Esophagus (tissue), 2 donors: ENCODE results near the gene LCE3E. TPM values are rescaled to one million over a fixed set of nuclear protein-coding genes. Genes with fewer than 3 reads are reported as not detected.
"Not testable (repeated sequence)": the region's sequence is repeated elsewhere in the genome, so short reads cannot be mapped to it uniquely, and the experiment has no call there.

Experiments used
- H3K27ac ChIP-seq, 2 donors: one replicate each; pipeline ENCODE4 v1.5.1; 2013; ENCODE audit warnings: low read depth in 2 of 2, mild to moderate bottlenecking in 2 of 2, inconsistent platforms in 1 of 2, low read length in 1 of 2, moderate library complexity in 1 of 2
- H3K27me3 ChIP-seq, 2 donors: one replicate each; pipeline ENCODE4 v1.6.1; 2013; ENCODE audit warnings: low read length in 2 of 2, control low read depth in 1 of 2, mild to moderate bottlenecking in 1 of 2; ENCODE audit not compliant: insufficient read depth in 2 of 2, control insufficient read depth in 1 of 2
- H3K36me3 ChIP-seq, 2 donors: one replicate each; pipeline ENCODE4 v1.6.1; 2013; ENCODE audit warnings: low read length in 1 of 2; ENCODE audit not compliant: control insufficient read depth in 2 of 2, insufficient read depth in 2 of 2
- H3K4me1 ChIP-seq, 2 donors: one replicate each; pipeline ENCODE4 v1.6.1; 2013; ENCODE audit warnings: low read length in 1 of 2; ENCODE audit not compliant: control insufficient read depth in 2 of 2, insufficient read depth in 2 of 2
- H3K4me3 ChIP-seq, 2 donors: one replicate each; pipeline ENCODE4 v1.5.1; 2013; ENCODE audit warnings: low read length in 2 of 2, mild to moderate bottlenecking in 2 of 2, low read depth in 1 of 2, moderate library complexity in 1 of 2
- H3K9me3 ChIP-seq, 2 donors: one replicate each; pipeline ENCODE4 v1.6.1; 2013; ENCODE audit warnings: mild to moderate bottlenecking in 2 of 2, low read depth in 1 of 2, low read length in 1 of 2, moderate library complexity in 1 of 2; ENCODE audit not compliant: control insufficient read depth in 2 of 2, insufficient read depth in 1 of 2
- WGBS, 2 donors: extraction: QIAGEN DNeasy Blood & Tissue Kit; methylation state at CpG; one replicate each; pipeline ENCODE4 v1.1.7; 2013; 5-methylcytosine and 5-hydroxymethylcytosine counted together
- polyA plus RNA-seq, 2 donors: library from polyadenylated mRNA; stranded (reverse); fragments of 200-250 nt; gene quantifications; one replicate each; pipeline ENCODE4 v1.2.3, GENCODE V29; 2013
- donor health status: healthy with polysubstance abuse.
- donor health status: Bipolar disorder and iron deficiency.

LCE3E gene, protein sequence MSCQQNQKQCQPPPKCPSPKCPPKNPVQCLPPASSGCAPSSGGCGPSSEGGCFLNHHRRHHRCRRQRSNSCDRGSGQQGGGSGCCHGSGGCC
- 100 to 1,000 TPM in 1 of 2 donors, 1 to 10 TPM in 1; 5.0 to 110 TPM for polyA plus RNA-seq

DNA sequence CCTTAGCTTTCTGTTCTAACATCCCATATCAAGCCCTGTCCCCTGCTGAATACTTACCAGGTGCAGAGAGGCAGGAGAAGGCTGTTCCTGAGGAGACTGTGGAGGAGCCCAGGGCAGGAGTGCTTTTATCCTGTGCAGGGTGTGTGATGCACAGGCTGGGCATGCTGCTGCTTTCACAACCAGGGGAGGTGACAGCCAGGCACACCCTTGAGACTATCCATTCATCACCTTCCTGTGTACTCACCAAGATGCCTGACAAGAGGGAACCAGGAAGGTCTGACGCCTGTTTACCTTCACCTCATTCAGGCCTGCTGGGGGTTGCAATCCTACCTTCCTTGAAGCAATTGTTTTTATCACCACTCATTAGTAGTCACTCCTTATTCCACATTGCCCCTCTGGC, at the start of gene LCE3E:
LCE3E (minus strand) TSS at position 100 of the 400 bp plus-strand sequence. CDS start 572 bp downstream, outside the sequence.
- H3K36me3 ChIP-seq: no peaks in the 10 kb centered on the region
- H3K4me1 ChIP-seq: no peaks in the 10 kb centered on the region
- no peak within 1 kb of the TSS for H3K4me3 ChIP-seq
- H3K9me3 ChIP-seq: no peaks in the 10 kb centered on the region
- H3K27ac ChIP-seq: no peak within 1 kb of the TSS
- WGBS, 2 donors: 40 to 44% methylated on average over 1 of the region's 1 CpG
- H3K27me3 ChIP-seq: no peaks in the 10 kb centered on the region

DNA sequence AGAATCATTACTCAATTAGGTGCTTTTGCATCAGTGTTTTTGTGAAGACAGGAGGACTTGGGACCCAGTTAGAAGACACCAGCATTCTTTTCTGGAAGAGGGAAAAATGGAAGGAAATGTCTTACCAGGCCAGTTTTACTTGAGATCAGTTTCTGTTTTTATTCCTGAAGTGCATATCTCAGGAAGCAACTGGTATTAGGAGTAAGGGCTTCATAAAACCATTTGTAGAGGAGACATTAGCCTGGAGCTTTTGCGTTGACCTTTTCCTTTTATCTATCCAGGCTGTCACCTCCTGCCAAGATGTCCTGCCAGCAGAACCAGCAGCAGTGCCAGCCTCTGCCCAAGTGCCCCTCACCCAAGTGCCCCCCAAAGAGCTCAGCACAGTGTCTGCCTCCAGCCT, 46.9 kb upstream of the LCE3E start, which contains the start of gene LCE3B:
LCE3B (plus strand) TSS at position 301 of the 400 bp plus-strand sequence; CDS start at position 301, 0 bp downstream.
- no peak within 1 kb of the TSS for H3K27ac ChIP-seq
- WGBS, 2 donors: 74 to 100% methylated on average over 1 of the region's 1 CpG
- H3K36me3 ChIP-seq: no peaks in the 10 kb centered on the region
- H3K4me1 ChIP-seq: no peaks in the 10 kb centered on the region
- no peaks in the 10 kb centered on the region for H3K27me3 ChIP-seq
- no peaks in the 10 kb centered on the region for H3K9me3 ChIP-seq
- H3K4me3 ChIP-seq: no peak within 1 kb of the TSS

DNA sequence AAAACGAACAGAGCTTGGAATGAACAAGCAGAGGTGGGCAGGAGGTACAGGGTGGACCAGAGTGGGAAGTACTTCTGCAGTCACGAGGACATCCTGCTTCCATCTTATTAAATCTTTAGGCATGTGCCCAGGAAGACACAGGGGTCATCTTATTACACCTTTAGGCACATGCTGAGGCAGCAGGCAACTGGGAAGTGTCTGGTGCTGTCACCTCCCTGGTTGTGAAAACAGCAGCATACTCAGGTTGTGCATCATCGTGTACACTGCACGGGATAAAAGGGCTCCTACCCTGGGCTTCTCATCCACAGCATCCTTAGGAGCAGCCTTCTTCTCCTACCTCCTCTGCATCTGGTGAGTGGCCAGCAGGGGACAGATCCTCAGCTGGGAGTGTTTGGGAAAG, 33.4 kb upstream of the LCE3E start, which contains the start of gene LCE3C:
LCE3C (plus strand) TSS at position 301 of the 400 bp plus-strand sequence. CDS start 498 bp downstream, outside the sequence.
- Histone ChIP-seq H3K27ac (no peak within 1 kb of the TSS), H3K9me3 (no peaks in the 10 kb centered on the region), H3K4me1 (no peaks in the 10 kb centered on the region), H3K4me3 (no peak within 1 kb of the TSS), H3K27me3 (no peaks in the 10 kb centered on the region), H3K36me3 (no peaks in the 10 kb centered on the region)
- 66 to 74% methylated on average over 4 of the region's 4 CpGs for WGBS, 2 donors

DNA sequence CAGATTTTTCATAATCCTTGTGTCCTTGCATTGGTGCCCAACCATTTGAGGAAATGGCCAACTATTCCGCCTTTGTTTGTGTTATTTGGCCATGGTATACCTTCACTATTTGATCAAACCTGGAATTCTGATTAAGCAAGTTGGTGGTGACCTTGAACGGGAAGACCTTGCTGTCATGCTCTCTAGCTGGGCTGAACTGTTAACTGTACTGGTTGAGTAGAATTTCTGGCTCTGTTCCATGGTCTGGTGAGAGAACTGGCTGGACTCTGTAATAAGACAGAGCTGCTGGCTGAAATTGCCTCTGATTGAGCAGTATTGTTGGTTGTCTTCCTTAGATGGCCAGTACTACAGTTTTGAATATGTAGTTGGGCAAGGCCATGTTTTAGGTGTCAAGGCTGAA, 30.4 kb upstream of the LCE3E start:
- Histone ChIP-seq H3K36me3 (no peaks in the 10 kb centered on the region), H3K4me1 (no peaks in the 10 kb centered on the region), H3K4me3 (no peak overlapping the region), H3K9me3 (no peaks in the 10 kb centered on the region), H3K27me3 (no peaks in the 10 kb centered on the region), H3K27ac (no peak overlapping the region)
- 48 to 88% methylated on average over 2 of the region's 2 CpGs for WGBS, 2 donors

DNA sequence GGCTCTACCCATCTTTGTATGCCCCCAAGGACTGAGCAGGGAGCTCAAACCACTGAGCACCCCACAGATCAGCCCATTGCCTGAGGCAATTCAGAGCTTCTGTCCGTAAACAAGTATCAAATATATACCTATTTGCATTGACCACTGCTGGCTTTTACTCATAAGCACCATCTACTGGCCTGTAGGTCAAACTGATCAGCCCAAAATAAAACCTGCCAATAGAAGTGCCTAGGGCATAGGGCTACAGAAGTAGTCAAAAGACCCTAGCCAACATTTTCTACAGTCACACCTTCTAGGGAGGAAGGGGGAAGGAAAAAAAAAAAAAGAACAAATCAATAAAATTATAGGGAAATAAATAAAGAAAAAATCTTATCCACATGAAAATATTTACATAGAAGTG, 19.0 kb upstream of the LCE3E start:
- Histone ChIP-seq H3K4me1 (no peaks in the 10 kb centered on the region), H3K36me3 (no peaks in the 10 kb centered on the region), H3K27ac (no peak overlapping the region), H3K9me3 (no peaks in the 10 kb centered on the region), H3K27me3 (no peaks in the 10 kb centered on the region), H3K4me3 (no peak overlapping the region)
- WGBS, 2 donors: 27 to 54% methylated on average over 1 of the region's 1 CpG

DNA sequence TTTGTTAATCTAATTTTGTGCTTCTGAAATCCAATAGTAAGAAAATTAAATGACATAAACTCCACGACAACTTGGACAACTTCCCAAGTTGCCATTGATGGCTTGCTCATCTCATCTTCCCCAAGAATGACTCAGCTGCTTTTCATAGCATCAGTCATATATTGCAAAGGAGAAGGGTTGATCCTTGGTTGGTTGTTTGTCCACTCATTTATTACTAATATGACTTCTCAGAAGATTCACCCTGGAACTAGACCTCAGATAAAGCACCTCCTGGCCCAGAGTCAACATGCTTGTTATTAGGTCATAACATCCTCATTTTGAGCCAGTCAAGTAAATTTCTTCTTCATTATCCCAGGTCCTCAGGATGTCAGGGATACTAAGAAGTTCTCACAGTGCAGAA, 16.1 kb upstream of the LCE3E start:
- Histone ChIP-seq H3K4me3 (no peak overlapping the region), H3K9me3 (peaks cover 0 to 2% of the 10 kb centered on the region in 2 donors), H3K4me1 (peaks cover 0 to 2% of the 10 kb centered on the region in 2 donors), H3K27ac (no peak overlapping the region), H3K36me3 (no peaks in the 10 kb centered on the region), H3K27me3 (no peaks in the 10 kb centered on the region)
- WGBS, 2 donors: 50 to 55% methylated on average over 1 of the region's 1 CpG

DNA sequence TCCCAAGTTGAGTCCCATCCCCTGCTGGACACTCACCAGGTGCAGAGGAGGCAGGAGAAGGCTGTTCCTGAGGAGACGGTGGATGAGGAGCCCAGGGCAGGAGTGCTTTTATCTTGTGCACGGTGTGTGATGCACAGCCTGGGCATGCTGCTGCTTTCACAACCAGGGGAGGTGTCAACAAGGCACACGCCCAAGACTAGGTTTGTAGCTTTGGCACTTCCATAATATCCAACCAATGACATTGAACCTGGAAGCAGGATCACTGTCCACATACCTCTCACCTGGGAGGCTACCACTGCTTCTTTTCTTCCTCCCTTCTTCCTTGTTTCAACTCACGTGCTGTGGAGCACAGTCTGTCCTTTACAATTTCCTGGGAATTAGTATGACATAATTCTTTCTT, 13.9 kb upstream of the LCE3E start, which contains the start of gene LCE3D:
LCE3D (minus strand) TSS at position 84 of the 400 bp plus-strand sequence. CDS start 580 bp downstream, outside the sequence.
- peaks cover 0 to 2% of the 10 kb centered on the region in 2 donors for H3K4me1 ChIP-seq
- H3K27ac ChIP-seq: no peak within 1 kb of the TSS
- no peak within 1 kb of the TSS for H3K4me3 ChIP-seq
- H3K36me3 ChIP-seq: no peaks in the 10 kb centered on the region
- no peaks in the 10 kb centered on the region for H3K27me3 ChIP-seq
- peaks cover 0 to 2% of the 10 kb centered on the region in 2 donors for H3K9me3 ChIP-seq
- 44 to 49% methylated on average over 4 of the region's 4 CpGs for WGBS, 2 donors

DNA sequence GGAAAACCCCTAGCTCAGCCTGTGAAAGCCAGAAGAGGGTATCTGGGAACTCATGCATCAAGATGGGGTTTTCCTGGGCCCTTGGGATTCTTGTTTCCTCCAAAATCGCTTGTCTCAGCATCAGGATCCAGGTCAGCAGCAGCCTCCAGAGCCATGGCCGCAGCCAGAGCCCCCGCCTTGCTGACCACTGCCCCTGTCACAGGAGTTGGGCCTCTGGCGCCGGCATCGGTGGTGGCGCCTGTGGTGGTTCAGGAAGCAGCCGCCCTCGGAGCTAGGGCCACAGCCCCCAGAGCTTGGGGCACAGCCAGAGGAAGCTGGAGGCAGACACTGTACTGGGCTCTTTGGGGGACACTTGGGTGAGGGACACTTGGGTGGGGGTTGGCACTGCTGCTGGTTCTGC, 12.9 kb upstream of the LCE3E start:
- not testable (repeated sequence) for H3K4me1 ChIP-seq, H3K9me3 ChIP-seq, H3K27ac ChIP-seq, H3K27me3 ChIP-seq, H3K4me3 ChIP-seq, H3K36me3 ChIP-seq
- WGBS, 2 donors: 77 to 91% methylated on average over 8 to 9 of the region's 9 CpGs

DNA sequence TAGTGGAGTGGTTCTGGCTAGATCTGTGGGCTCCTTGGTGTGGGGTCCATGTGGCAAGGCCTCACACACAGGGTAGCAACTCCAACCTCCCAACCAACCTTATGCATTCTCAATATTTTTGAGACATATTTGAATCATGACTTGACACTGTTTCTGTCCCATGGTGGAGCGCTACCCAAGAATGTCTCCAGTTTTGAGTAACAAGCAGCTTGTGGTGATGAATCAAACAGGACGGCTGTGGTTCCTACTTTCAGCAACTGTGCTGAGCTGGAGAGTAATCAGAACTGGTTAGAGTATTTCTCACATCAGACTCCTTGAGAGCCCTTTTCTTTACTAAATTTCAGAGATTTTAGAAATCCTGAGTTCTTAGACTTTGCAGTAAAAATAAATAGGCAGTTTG, 10.6 kb upstream of the LCE3E start:
- H3K36me3 ChIP-seq: no peaks in the 10 kb centered on the region
- H3K4me1 ChIP-seq: peaks cover 0 to 2% of the 10 kb centered on the region in 2 donors
- WGBS, 2 donors: 69 to 77% methylated on average over 2 of the region's 2 CpGs
- H3K9me3 ChIP-seq: peaks cover 0 to 2% of the 10 kb centered on the region in 2 donors
- H3K27ac ChIP-seq: no peak overlapping the region
- no peaks in the 10 kb centered on the region for H3K27me3 ChIP-seq
- H3K4me3 ChIP-seq: no peak overlapping the region

DNA sequence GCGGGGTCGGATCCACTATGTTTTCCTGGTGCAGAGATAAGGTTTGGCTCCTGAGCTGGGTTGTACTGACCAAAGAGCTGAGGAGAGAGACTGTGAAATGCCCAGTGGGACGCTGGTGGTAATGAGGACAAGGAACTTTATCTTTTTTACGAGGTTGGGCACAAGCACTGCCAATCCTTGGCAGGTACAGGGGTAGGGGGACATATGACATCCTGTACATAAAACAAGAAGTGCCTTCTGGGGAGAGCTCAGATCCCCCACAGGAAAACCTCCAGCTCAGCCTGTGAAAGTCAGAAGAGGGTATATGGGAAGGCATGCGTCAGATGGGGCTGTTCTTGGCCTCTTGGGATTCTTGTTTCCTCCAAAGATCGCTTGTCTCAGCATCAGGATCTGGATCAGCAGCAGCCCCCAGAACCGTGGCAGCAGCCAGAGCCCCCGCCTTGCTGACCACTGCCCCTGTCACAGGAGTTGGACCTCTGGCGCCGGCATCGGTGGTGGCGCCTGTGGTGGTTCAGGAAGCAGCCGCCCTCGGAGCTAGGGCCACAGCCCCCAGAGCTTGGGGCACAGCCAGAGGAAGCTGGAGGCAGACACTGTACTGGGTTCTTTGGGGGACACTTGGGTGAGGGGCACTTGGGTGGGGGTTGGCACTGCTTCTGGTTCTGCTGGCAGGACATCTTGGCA, 905 bp downstream of the LCE3E start:
- Histone ChIP-seq H3K36me3 (no peaks in the 10 kb centered on the region), H3K9me3 (no peaks in the 10 kb centered on the region), H3K4me3 (no peak overlapping the region), H3K27ac (no peak overlapping the region), H3K4me1 (no peaks in the 10 kb centered on the region), H3K27me3 (no peaks in the 10 kb centered on the region)
- 84 to 86% methylated on average over 12 to 14 of the region's 14 CpGs for WGBS, 2 donors
